Measurements from ENCODE around the gene FGFRL1.

FGFRL1 gene

GRCh38 chr4:1050486-1051213 is 39.2 kb downstream of the FGFRL1 start:
- Histone ChIP-seq H3K27me3 (ENCODE audit: insufficient read depth, poor library complexity, severe bottlenecking) (peaks cover 9% of the 10 kb centered on the region), H3K4me3 (replicated peaks; ENCODE audit: insufficient read depth, low read length) (no peak overlapping the region), H3K27ac (replicated peaks) (no peak overlapping the region)
- DNase-seq (ENCODE audit: low read depth in 1 of 2, low spot score in 1 of 2) = no peak
- TF ChIP-seq REST (IDR thresholded peaks at IDR 0.05; ENCODE audit: insufficient replicate concordance, low read depth) (no peak), CTCF (IDR thresholded peaks at IDR 0.05; ENCODE audit: insufficient read depth, low read length) (no peak), GABPA (IDR thresholded peaks at IDR 0.05; ENCODE audit: low read depth) (no peak), POLR2AphosphoS5 (IDR thresholded peaks at IDR 0.05; ENCODE audit: low read depth) (no peak), SPI1 (IDR thresholded peaks at IDR 0.05; ENCODE audit: borderline replicate concordance, low read depth) (no peak)

GRCh38 chr4:1051472-1051871 is 40.0 kb downstream of the FGFRL1 start:
- H3K27ac ChIP-seq (replicated peaks) = no peak overlapping the region
- TF ChIP-seq SPI1 (IDR thresholded peaks at IDR 0.05; ENCODE audit: borderline replicate concordance, low read depth) (no peak), REST (IDR thresholded peaks at IDR 0.05; ENCODE audit: insufficient replicate concordance, low read depth) (no peak), CTCF (IDR thresholded peaks at IDR 0.05; ENCODE audit: insufficient read depth, low read length) (no peak), POLR2AphosphoS5 (IDR thresholded peaks at IDR 0.05; ENCODE audit: low read depth) (no peak), GABPA (IDR thresholded peaks at IDR 0.05; ENCODE audit: low read depth) (no peak)
- peaks cover 9% of the 10 kb centered on the region for H3K27me3 ChIP-seq (ENCODE audit: insufficient read depth, poor library complexity, severe bottlenecking)
- no peak overlapping the region for H3K4me3 ChIP-seq (replicated peaks; ENCODE audit: insufficient read depth, low read length)
- no peak for DNase-seq (ENCODE audit: low read depth in 1 of 2, low spot score in 1 of 2)

GRCh38 chr4:1052231-1052671 is 40.8 kb downstream of the FGFRL1 start:
- Histone ChIP-seq H3K4me3 (replicated peaks; ENCODE audit: insufficient read depth, low read length) (no peak overlapping the region), H3K27me3 (ENCODE audit: insufficient read depth, poor library complexity, severe bottlenecking) (peaks cover 9% of the 10 kb centered on the region), H3K27ac (replicated peaks) (no peak overlapping the region)
- TF ChIP-seq REST (IDR thresholded peaks at IDR 0.05; ENCODE audit: insufficient replicate concordance, low read depth) (no peak), GABPA (IDR thresholded peaks at IDR 0.05; ENCODE audit: low read depth) (no peak), POLR2AphosphoS5 (IDR thresholded peaks at IDR 0.05; ENCODE audit: low read depth) (no peak), SPI1 (IDR thresholded peaks at IDR 0.05; ENCODE audit: borderline replicate concordance, low read depth) (no peak), CTCF (IDR thresholded peaks at IDR 0.05; ENCODE audit: insufficient read depth, low read length) (no peak)
- no peak for DNase-seq (ENCODE audit: low read depth in 1 of 2, low spot score in 1 of 2)
